ENCODE data around the gene RALGPS2.

The RALGPS2 gene

DNA sequence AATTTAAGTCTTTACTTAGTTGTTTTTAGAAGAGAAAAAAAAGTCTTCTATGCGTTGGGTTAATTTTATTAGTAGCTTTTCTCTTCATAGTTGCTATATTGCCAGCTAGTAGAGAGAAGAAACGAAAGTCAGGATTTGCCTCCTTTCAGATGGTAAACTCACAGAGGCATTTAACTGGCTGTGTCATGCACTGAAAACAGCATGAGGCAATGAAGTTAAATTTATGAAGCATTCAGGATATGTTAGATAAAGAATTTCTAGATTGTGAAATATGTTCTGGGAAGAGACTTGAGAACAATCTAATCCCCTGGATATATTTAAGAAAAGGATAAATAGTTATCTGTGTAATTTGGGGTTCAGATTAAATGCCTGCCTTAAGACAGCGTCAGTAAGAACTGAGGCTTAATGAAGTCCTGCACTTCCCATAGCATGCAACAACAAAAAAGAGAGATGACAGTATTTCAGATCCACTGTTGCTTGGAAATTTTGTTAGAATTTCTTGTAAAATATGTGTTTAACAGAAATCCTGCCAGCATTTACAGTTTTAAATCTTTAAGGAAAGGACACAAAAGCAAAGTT, 144.2 kb downstream of the RALGPS2 start:
- TF ChIP-seq, protein P1, sequence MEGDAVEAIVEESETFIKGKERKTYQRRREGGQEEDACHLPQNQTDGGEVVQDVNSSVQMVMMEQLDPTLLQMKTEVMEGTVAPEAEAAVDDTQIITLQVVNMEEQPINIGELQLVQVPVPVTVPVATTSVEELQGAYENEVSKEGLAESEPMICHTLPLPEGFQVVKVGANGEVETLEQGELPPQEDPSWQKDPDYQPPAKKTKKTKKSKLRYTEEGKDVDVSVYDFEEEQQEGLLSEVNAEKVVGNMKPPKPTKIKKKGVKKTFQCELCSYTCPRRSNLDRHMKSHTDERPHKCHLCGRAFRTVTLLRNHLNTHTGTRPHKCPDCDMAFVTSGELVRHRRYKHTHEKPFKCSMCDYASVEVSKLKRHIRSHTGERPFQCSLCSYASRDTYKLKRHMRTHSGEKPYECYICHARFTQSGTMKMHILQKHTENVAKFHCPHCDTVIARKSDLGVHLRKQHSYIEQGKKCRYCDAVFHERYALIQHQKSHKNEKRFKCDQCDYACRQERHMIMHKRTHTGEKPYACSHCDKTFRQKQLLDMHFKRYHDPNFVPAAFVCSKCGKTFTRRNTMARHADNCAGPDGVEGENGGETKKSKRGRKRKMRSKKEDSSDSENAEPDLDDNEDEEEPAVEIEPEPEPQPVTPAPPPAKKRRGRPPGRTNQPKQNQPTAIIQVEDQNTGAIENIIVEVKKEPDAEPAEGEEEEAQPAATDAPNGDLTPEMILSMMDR (IDR thresholded peaks at IDR 0.05) = no peak

DNA sequence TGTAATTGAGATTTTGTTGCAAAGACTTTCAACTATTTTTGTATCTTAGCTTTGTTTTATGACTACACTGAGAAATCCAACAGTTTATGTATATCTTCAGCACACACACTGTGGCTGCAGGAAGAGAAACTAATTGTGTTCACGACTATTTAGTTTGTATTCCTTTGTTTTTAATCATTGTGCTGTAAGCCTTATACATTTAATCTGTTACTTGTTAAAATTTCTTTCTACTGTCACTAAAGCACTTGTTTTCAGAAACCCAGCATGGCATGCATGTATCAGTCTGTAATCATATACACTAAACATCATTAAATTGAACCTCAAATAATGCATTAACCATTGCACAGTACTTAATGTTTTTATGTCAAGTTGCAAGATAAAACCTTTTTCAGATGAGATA, 145.2 kb downstream of the RALGPS2 start:
- TF ChIP-seq, protein P1 (IDR thresholded peaks at IDR 0.05) = no peak

DNA sequence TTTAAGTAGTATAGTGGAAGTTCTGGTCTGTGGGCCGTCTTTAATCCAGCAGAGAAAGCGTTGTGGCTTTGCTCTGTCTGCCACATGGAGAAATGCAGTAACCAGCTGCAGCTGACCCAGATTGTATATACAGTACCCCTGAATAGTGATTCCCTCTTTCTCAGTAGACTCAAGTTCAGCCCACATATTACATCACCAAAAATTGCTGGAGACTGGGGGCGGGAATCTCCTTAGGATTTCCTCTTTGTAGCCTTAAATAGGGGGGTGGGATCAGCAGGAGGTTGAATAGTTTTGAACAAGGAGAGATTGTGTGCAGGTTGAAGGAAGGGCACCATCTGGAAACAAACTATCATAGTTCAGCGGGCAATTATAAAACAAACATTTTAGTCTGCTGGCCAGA, 145.9 kb downstream of the RALGPS2 start, which contains the start of gene ANGPTL1:
TSS of gene ANGPTL1 (minus strand) at position 134 of the 400 bp plus-strand sequence. CDS start 5,301 bp downstream, outside the sequence.
- TF ChIP-seq, protein P1 (IDR thresholded peaks at IDR 0.05) = no peak

DNA sequence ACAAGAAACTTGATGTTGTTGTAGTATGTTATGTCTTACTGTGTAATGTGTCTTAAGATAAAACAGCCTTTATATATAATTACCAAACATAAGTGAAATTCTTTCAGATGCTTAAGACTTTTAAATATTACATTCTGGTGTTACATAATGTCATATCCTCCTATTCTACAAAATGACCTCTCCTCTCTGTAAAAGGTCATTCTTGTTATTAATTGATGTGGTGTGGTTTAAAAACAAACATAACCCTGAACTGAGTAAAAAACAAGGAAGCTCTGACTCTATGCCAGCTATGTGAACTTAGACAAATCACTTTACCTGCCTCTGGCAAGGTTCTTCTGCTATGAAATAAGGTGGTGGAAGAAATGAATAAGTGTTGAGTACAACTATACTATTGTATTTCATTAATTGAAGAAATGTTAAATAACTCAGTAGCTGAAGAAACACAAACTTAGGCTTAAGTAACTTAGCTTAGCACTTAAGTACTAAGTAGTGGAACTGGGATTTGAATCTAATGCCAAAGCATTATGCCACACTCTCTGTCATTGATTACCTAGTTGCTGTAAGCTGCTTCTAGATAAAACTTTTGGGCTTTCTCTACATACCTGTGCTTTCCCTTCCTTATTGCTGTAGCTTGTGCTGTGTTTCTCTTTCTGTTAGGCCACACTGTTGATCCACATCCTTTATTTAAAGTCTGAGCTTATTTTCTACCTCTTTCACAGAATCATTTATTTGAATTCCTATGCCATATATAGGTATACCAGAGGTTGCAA, 146.7 kb downstream of the RALGPS2 start:
- TF ChIP-seq, protein P1 (IDR thresholded peaks at IDR 0.05) = no peak

DNA sequence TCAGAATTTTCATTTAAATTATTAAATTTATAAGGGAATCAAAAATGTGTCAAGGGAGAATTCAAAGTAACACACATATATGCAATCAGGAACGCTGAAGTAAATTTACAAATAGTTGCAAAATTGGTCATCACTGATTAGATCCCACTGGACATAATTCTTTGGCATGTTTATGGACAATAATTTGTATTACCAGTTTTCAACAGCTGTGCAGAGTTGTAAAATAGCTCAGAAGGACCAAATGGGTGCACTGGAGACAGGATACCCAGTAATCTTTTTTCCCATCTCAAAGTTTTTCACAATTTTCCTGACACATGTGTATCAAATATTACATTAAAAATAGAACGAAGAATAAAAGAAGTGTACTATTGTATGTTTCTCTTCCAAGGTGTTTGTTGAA, 149.9 kb downstream of the RALGPS2 start:
- TF ChIP-seq, protein P1 (IDR thresholded peaks at IDR 0.05) = no peak

DNA sequence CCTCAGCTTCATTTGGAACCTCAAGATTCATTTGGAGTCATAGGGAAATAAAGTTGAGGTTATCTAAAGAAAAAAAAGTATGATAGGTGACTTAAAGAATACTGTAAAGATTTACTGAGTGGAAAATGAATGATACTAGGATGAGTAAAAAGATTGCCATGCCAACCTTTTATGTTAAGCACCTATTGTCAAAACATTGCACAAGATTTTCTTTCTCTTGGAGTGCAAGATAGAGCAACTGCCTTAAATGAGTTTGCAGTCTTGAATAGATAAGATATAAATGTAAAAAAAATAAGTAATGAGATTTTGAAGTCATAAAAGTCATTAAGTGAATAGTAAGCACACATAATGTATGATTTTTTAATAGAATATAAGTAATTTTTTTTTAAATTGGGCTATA, 150.9 kb downstream of the RALGPS2 start:
- TF ChIP-seq, protein P1 (IDR thresholded peaks at IDR 0.05) = no peak

DNA sequence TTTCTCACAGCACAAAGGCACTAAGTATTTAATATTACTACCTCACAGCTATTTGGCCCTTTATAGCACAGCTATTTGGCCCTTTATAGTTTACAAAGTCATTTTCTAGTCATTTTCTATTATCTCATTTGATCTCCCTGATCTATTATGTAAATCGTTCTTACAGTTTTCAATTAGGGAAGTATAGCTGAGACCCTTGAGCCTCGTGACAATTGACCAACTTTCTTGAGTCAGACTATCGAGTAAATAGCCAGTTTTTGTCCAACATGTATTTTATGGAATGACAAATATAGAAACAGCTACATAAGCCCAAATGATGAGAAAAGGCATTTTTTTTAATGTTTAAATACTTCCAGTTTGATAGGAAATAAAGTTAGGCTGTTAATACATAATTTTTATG, 152.9 kb downstream of the RALGPS2 start:
- TF ChIP-seq, protein P1 (IDR thresholded peaks at IDR 0.05) = no peak

All from LNCAP (cell line).